Neural cell (in vitro differentiated cells): Measurements from ENCODE around the gene NHEJ1. TPM values are rescaled to one million over a fixed set of nuclear protein-coding genes. Genes with fewer than 3 reads are reported as not detected.

Experiments used
- H2AFZ ChIP-seq: fragments of 200-600, 300-800 bp; sonication (generic), shearing (Covaris generic); 2 replicates; pipeline ENCODE4 v1.6.0; 2014; ENCODE audit warnings: low read depth, mild to moderate bottlenecking, antibody characterized with exemption, low read length, moderate library complexity
- H3F3A ChIP-seq: fragments of 200-600 bp; shearing (Covaris generic); 2 replicates; pipeline ENCODE4 v1.6.1; 2016; ENCODE audit warnings: mild to moderate bottlenecking, moderate library complexity, mixed read lengths, antibody characterized with exemption, low read length; ENCODE audit not compliant: insufficient read depth, poor library complexity, severe bottlenecking
- H3K27ac ChIP-seq: fragments of 200-600, 300-800 bp; sonication (generic), shearing (Covaris generic); 2 replicates; pipeline ENCODE4 v1.5.1; 2014; ENCODE audit warnings: mild to moderate bottlenecking, low read length, moderate library complexity
- H3K27me3 ChIP-seq: fragments of 300-800, 200-600 bp; sonication (generic), shearing (Covaris generic); 2 replicates; pipeline ENCODE4 v1.6.0; 2014; ENCODE audit warnings: mild to moderate bottlenecking, low read depth, low read length, moderate library complexity; ENCODE audit not compliant: insufficient read depth
- H3K36me3 ChIP-seq: fragments of 300-800, 200-600 bp; sonication (generic), shearing (Covaris generic); 2 replicates; pipeline ENCODE4 v1.5.1; 2014; ENCODE audit warnings: mild to moderate bottlenecking, antibody characterized with exemption, low read length, moderate library complexity; ENCODE audit not compliant: insufficient read depth
- H3K4me2 ChIP-seq: fragments of 300-800, 200-600 bp; sonication (generic), shearing (Covaris generic); 2 replicates; pipeline ENCODE4 v1.6.0; 2014; ENCODE audit warnings: mild to moderate bottlenecking, low read length
- H3K4me3 ChIP-seq: fragments of 300-800, 200-600 bp; sonication (generic), shearing (Covaris generic); 2 replicates; pipeline ENCODE4 v1.5.1; 2014; ENCODE audit warnings: mild to moderate bottlenecking, low read length, moderate library complexity
- H3K79me2 ChIP-seq: fragments of 200-600 bp; shearing (Covaris generic); replicated peaks from 2 replicates; pipeline ENCODE4 v1.6.0; 2014; ENCODE audit warnings: mild to moderate bottlenecking, low read length, moderate library complexity; ENCODE audit not compliant: insufficient read depth
- H3K9ac ChIP-seq: fragments of 300-800, 200-600 bp; sonication (generic), shearing (Covaris generic); 2 replicates; pipeline ENCODE4 v1.6.1; 2016; ENCODE audit warnings: mild to moderate bottlenecking, low read length, mixed read lengths
- H3K9me2 ChIP-seq: fragments of 200-600 bp; shearing (Covaris generic); 2 replicates; pipeline ENCODE4 v1.6.1; 2016; ENCODE audit warnings: mild to moderate bottlenecking, low read length, mixed read lengths; ENCODE audit not compliant: insufficient read depth
- H3K9me3 ChIP-seq: fragments of 200-600, 300-800 bp; sonication (generic), shearing (Covaris generic); 2 replicates; pipeline ENCODE4 v1.6.1; 2016; ENCODE audit warnings: mild to moderate bottlenecking, mixed run types, low read length, moderate library complexity, mixed read lengths
- H4K20me1 ChIP-seq: fragments of 200-600 bp; shearing (Covaris generic); 2 replicates; pipeline ENCODE4 v1.6.1; 2016; ENCODE audit warnings: mild to moderate bottlenecking, mixed run types; ENCODE audit not compliant: insufficient read depth
- CTCF ChIP-seq: fragments of 450-650 bp; IDR thresholded peaks from 2 replicates; pipeline ENCODE4 v1.5.1; 2014; ENCODE audit warnings: antibody characterized with exemption, mild to moderate bottlenecking, moderate library complexity; ENCODE audit not compliant: poor library complexity, severe bottlenecking
- EP300 ChIP-seq: fragments of 450-650 bp; conservative IDR thresholded peaks from 2 replicates; pipeline ENCODE4 v1.6.1; 2014; ENCODE audit warnings: antibody characterized with exemption, mild to moderate bottlenecking, moderate library complexity; ENCODE audit not compliant: poor library complexity, severe bottlenecking
- EZH2 ChIP-seq: fragments of 200-600, 300-800 bp; shearing (Covaris generic), sonication (generic); IDR thresholded peaks from 2 replicates; pipeline ENCODE4 v1.6.1; 2014; ENCODE audit warnings: antibody characterized with exemption, low read length, borderline replicate concordance, mild to moderate bottlenecking; ENCODE audit not compliant: insufficient read depth, poor library complexity, severe bottlenecking
- MXI1 ChIP-seq: fragments of 450-650 bp; conservative IDR thresholded peaks from 2 replicates; pipeline ENCODE4 v1.6.1; 2014; ENCODE audit warnings: antibody characterized with exemption, mild to moderate bottlenecking; ENCODE audit not compliant: poor library complexity, severe bottlenecking
- POLR2AphosphoS5 ChIP-seq: IDR thresholded peaks from 2 replicates; pipeline ENCODE4 v1.6.1; 2012
- RAD21 ChIP-seq: fragments of 450-650 bp; conservative IDR thresholded peaks from 2 replicates; pipeline ENCODE4 v1.6.1; 2014; ENCODE audit warnings: antibody characterized with exemption, mild to moderate bottlenecking, moderate library complexity
- REST ChIP-seq: IDR thresholded peaks from 2 replicates; pipeline ENCODE4 v1.6.1; 2012; ENCODE audit warnings: borderline replicate concordance
- SMC3 ChIP-seq: fragments of 450-650 bp; conservative IDR thresholded peaks from 2 replicates; pipeline ENCODE4 v1.6.1; 2014; ENCODE audit warnings: antibody characterized with exemption, mild to moderate bottlenecking, moderate library complexity; ENCODE audit not compliant: poor library complexity
- polyA plus RNA-seq: library from polyadenylated mRNA; depleted of rRNA; stranded (reverse); fragments of >200 nt; gene quantifications from 2 replicates; pipeline ENCODE4 v1.2.3, GENCODE V29; 2014

NHEJ1 gene
- polyA plus RNA-seq, 1 donor from 2014 or later: 12.7 TPM

GRCh38 chr2:219119422-219120043, 41.1 kb downstream of the NHEJ1 start:
- Histone ChIP-seq H3K27me3 (no peaks in the 10 kb centered on the region), H3K79me2 (no peaks in the 10 kb centered on the region), H3K9me3 (no peaks in the 10 kb centered on the region), H4K20me1 (no peaks in the 10 kb centered on the region), H3K4me3 (no peak overlapping the region), H3K27ac (no peak overlapping the region), H3K9ac (no peak overlapping the region), H3K9me2 (no peaks in the 10 kb centered on the region), H3F3A (no peaks in the 10 kb centered on the region), H3K4me2 (no peak overlapping the region), H2AFZ (no peak overlapping the region), H3K36me3 (no peaks in the 10 kb centered on the region)
- no peak for TF ChIP-seq EZH2
- TF ChIP-seq SMC3: peak; percentile 91
- TF ChIP-seq POLR2AphosphoS5: no peak
- peak; percentile 82 for TF ChIP-seq CTCF
- TF ChIP-seq REST: no peak
- TF ChIP-seq RAD21: peak; percentile 82
- TF ChIP-seq EP300: no peak

- no peaks in the 10 kb centered on the region for H3K79me2 ChIP-seq
- H2AFZ ChIP-seq: no peak overlapping the region
- no peaks in the 10 kb centered on the region for H3K9me2 ChIP-seq
- no peak overlapping the region for H3K4me2 ChIP-seq
- H3K36me3 ChIP-seq: no peaks in the 10 kb centered on the region
- no peak for TF ChIP-seq RAD21
- no peak for TF ChIP-seq CTCF
- TF ChIP-seq SMC3: no peak
- TF ChIP-seq MXI1: no peak
- TF ChIP-seq EZH2: no peak
- no peak for TF ChIP-seq EP300
- no peak for TF ChIP-seq POLR2AphosphoS5
- TF ChIP-seq REST: no peak
- H3K9me3 ChIP-seq: no peaks in the 10 kb centered on the region
- H3F3A ChIP-seq: no peaks in the 10 kb centered on the region
- H3K27ac ChIP-seq: no peak overlapping the region
- no peaks in the 10 kb centered on the region for H3K27me3 ChIP-seq
- H4K20me1 ChIP-seq: no peaks in the 10 kb centered on the region
- no peak overlapping the region for H3K4me3 ChIP-seq
- no peak overlapping the region for H3K9ac ChIP-seq
Measured at GRCh38 chr2:219118504-219118903, 42.1 kb downstream of the NHEJ1 start.
